ENCODE data around the gene DBNDD2.
A peak's percentile ranks its signal among the peaks of the same experiment; 100 is the strongest.

Gene DBNDD2, protein sequence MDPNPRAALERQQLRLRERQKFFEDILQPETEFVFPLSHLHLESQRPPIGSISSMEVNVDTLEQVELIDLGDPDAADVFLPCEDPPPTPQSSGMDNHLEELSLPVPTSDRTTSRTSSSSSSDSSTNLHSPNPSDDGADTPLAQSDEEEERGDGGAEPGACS

GRCh38 chr20:45407783-45408645 is at the start of gene DBNDD2:
Gene DBNDD2 (plus strand): TSS chr20:45408289. CDS start chr20:45408468, 179 bp downstream.
- no peak for DNase-seq

DNA sequence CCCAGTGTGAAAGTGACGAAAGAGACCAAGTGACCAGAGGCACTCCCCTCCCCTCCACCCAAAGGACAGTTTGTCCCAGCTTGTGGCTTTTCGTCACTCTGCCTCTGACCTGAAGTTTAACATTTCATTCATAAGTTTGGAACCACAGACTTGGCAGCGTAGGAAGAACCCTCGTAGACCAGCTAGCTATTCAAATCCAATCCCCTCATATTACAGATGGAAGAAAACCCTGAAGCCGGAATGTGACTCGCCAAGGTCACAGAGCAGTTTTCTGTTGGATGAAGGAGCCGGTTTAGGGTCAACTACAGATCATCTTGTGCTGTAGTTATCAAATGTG is 49.1 kb upstream of the DBNDD2 start:
- no peak for DNase-seq

DNA sequence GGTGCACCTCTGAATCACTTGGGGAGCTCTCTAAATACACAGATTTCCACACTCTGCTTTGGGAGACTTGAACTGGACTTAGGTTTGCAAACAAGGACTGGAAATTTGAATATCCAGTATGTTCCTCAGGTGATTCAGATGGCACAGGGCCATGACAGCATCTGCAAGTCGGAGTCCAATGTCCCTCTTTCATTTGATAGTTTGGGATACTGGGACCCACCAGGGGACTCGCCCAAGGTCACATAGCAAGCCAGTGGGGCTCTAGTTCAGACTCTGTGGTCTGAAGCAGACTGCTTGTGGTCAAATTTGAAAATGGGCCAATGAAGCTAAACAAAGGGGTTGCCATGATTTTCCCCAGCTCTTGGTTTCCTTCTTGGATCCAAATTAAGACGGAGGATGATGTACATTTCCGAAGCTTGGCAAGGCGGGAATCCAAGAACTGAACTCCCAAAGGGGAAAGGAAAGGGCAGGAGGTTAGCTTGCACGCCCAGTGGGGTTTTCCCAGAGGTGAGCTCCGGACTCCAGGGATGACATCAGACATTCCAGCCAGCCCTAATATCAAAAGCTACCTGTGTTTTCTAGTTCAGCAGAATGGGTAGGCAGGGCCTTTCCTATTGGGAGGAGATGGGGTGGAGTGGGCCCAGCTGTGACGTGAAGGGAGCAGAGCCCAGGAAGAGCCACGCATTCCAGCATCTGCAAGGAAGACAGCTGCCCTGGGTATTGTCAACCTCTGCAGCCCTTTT is 48.5 kb upstream of the DBNDD2 start:
- DNase-seq = no peak

DNA sequence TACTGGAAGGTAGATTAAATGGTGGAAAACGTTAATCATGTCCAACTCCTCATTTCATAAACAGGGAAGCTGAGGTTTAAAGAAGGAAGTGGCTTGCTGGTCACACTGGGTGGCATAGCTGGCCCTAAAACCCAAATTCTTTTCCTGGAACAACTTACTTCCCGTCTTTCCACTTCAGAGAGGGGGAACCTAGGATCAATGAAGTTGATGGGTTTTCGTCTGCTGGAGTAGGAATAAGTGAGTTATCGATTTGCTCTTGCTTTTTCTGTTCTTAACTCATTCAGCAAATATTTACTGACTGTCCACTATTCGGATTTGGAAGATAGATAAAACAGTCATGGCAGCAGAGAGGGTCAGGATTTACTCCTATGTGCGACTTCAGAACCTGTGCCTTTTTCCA is 46.3 kb upstream of the DBNDD2 start:
- no peak for DNase-seq

DNA sequence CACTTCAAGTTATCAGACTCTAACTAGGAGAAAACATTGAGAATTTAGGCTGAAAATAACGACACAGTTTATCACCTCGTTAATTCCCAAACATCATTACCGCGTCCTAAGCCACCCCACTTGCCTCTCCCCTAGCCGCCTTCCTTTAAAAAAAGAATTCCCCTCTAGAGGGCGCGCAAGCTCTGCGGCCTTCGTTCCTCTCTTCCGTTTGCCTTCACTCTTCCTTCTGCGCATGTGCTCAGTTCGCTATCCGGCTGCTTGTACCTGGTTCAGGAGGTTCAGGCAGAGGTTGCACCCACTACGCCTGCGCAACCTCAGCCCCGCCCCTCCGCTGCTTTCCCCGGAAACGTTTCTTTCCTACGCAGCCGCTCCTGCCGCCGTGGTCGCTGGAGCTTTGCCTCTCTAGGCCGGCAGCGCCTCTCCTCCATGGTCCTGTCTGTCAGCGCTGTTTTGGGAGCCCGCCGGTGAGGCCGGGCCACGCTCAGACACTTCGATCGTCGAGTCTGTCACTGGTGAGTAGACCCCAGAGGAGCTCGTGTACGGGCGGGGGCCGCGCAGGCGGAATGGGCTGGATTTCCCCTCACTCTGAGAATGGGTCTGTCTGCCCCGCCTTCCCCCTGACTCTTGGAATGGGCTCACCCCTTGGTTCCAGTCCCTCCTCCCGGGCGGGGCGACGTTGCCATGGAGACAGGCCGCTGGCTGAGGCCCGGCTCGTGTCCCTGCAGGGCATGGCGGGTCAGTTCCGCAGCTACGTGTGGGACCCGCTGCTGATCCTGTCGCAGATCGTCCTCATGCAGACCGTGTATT is 45.1 kb upstream of the DBNDD2 start, which contains the start of gene SYS1:
SYS1 (plus strand) TSS at position 353 of the 807 bp plus-strand sequence; CDS start at position 729, 376 bp downstream.
- peak; percentile 97 for DNase-seq

GRCh38 chr20:45363611-45364492 is 44.2 kb upstream of the DBNDD2 start:
- DNase-seq = no peak

- no peak for DNase-seq
Measured at GRCh38 chr20:45365444-45365970, 42.6 kb upstream of the DBNDD2 start.

- DNase-seq = no peak
Measured at GRCh38 chr20:45366192-45366591, 41.9 kb upstream of the DBNDD2 start.

GRCh38 chr20:45366631-45367030 is 41.5 kb upstream of the DBNDD2 start:
- no peak for DNase-seq

DNA sequence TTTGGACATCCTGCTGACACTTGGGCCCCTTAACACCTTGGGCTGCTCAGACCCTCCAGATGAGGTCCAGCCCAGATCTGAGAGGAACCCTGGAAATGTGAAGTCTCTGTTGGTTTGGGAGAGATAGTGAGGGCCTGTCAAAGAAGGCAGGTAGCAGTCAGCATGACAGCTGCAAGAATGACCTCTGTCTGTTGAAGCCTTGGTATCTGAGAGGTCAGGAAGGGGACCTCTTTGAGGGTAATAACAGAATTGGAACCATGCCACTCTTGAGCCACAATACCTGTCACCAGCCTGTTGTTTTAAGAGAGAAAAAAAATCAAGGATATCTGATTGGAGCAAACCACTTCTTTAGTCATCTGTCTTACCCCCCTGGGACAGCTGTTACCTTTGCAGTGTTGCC is 41.0 kb upstream of the DBNDD2 start:
- no peak for DNase-seq

GRCh38 chr20:45368221-45368980 is 39.7 kb upstream of the DBNDD2 start:
- DNase-seq = no peak

- DNase-seq = no peak
Measured at GRCh38 chr20:45370571-45371160, 37.4 kb upstream of the DBNDD2 start.

DNA sequence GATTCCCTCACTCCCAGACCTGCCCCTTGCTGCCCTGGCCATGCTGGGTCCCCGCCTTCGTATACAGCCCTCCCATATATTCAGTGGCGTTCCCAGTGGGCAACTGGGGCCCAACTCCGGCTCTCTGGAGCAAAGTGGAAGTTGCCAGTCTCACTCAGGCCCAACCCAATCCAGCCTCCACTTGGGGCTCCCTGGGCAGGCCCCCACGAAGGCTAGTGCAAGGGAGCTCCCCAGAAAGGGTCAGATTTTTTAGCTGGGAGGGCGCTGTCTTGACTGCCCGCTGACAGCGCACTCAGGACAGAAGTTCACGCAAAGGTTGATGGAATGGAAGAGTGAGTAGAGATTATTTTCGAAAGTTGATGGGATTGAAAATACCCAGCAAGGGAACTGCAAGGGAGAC is 35.8 kb upstream of the DBNDD2 start:
- no peak for DNase-seq

- no peak for DNase-seq
Measured at GRCh38 chr20:45372646-45373352, 35.3 kb upstream of the DBNDD2 start.

DNA sequence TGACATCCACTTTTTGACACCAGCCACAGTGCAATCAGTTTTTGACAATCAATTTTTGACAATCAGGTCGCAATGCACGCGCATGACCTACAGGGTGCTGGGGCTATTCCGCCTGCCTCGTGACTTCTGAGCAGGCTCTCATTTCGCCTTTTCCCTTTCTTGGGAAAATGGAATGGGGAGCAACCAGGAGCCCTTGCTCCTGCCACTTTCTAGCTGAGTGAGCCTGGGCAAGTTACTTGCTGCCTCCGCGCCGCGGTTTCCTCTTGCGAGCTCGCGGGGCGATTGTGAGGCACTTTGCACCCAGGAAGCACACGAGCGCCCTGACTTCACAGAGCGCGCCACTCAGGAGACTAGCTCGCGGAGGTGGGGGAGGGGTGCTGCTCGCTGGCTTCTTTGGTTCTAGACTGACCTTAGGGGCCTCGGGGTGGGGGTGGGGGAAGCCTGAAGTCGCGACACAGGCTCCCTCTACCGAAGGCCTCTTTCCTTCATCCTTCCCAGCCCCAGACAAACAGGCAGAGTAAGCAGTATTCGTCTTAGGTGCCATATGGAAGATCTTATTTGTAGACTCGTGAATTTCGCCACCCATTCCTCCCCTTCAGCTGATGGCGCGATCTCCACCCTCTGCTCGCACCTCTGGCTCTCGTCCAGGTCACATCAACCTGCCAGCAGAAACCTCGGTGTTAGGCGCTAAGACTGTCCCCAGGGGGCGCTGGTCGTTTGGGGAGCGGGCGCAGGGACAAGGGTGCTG is 34.6 kb upstream of the DBNDD2 start:
- DNase-seq = peak; percentile 83

DNA sequence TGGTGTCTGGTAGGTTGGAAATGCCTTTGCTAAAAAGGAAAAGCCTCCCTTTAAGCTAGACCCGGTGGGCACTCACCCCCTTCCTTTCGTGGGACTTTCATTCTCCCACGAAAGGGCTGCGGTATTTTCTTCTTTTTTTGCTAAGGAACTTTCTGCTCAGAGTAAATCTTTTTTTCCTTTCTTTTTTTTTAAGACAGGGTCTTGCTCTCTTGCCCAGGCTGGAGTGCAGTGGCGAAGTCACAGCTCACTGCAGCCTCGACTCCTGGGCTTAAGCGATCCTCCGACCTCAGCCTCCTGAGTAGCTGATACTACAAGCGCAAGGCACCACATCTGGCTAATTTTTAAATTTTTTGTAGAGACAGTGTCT is 34.0 kb upstream of the DBNDD2 start:
- DNase-seq = no peak

GRCh38 chr20:45374966-45375365 is 33.1 kb upstream of the DBNDD2 start:
- no peak for DNase-seq

DNA sequence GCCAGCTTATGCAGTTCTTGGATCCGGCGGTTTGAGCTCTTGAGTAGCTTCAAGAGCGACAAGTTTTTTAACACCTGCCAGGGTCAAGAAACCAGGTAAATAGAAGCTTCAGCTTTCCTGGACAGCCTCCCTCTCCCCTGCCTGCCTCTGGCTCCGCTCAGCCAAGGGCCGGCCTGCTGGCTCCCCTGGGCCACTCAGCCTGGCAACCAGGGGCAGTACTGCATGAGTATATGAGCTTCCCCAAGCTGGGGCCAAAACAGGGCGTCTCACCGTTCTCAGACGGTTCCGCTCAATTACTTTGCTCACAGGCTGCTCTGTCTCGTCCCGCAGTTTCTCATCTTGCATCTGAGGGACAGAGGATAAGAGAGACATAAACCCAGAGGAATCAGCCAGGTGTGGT is 30.8 kb upstream of the DBNDD2 start:
- DNase-seq = no peak

GRCh38 chr20:45378191-45378590 is 29.9 kb upstream of the DBNDD2 start, which contains the start of gene TP53TG5:
Gene TP53TG5 (minus strand): TSS chr20:45378325. CDS start chr20:45378236, 89 bp downstream.
- no peak for DNase-seq
